T-helper 2 cell treated with Interferon-gamma antibody and Interleukin-4, amounts not matched to agents 5 μg/mL and 100 μg/mL, for 36 hours (primary cell): ENCODE results near the gene MGAT5.

ENCODE experiments used
- DNase-seq: peaks from one replicate; pipeline ENCODE4 v3.0.0; 2021; ENCODE audit warnings: low spot score
- H3K27ac Mint-ChIP-seq: one replicate; pipeline ENCODE4 v1.8.0; 2021; ENCODE audit warnings: mild to moderate bottlenecking, mixed read lengths
- H3K27me3 Mint-ChIP-seq: one replicate; pipeline ENCODE4 v1.8.0; 2021; ENCODE audit warnings: low read depth, mixed read lengths
- H3K36me3 Mint-ChIP-seq: one replicate; pipeline ENCODE4 v1.8.0; 2021; ENCODE audit warnings: low read depth, mixed read lengths
- H3K4me1 Mint-ChIP-seq: one replicate; pipeline ENCODE4 v1.8.0; 2021; ENCODE audit warnings: low read depth, mixed read lengths
- H3K4me3 Mint-ChIP-seq: one replicate; pipeline ENCODE4 v1.8.0; 2022; ENCODE audit warnings: mild to moderate bottlenecking, moderate library complexity, mixed read lengths
- H3K9me3 Mint-ChIP-seq: one replicate; pipeline ENCODE4 v1.8.0; 2021; ENCODE audit warnings: mixed read lengths

MGAT5 gene

GRCh38 chr2:134384131-134384530, 130.3 kb downstream of the MGAT5 start:
- no peak for DNase-seq
- Mint-ChIP-seq H3K4me3 (no peak overlapping the region), H3K36me3 (no peaks in the 10 kb centered on the region), H3K27me3 (peaks cover 3% of the 10 kb centered on the region), H3K27ac (no peak overlapping the region), H3K9me3 (no peaks in the 10 kb centered on the region), H3K4me1 (no peaks in the 10 kb centered on the region)

GRCh38 chr2:134385195-134385594, 131.3 kb downstream of the MGAT5 start:
- no peak overlapping the region for H3K4me3 Mint-ChIP-seq
- H3K36me3 Mint-ChIP-seq, result no peaks in the 10 kb centered on the region
- peaks cover 3% of the 10 kb centered on the region for H3K27me3 Mint-ChIP-seq
- H3K9me3 Mint-ChIP-seq, result no peaks in the 10 kb centered on the region
- no peaks in the 10 kb centered on the region for H3K4me1 Mint-ChIP-seq
- no peak overlapping the region for H3K27ac Mint-ChIP-seq
- no peak for DNase-seq

- Mint-ChIP-seq H3K27ac (no peak overlapping the region), H3K9me3 (no peaks in the 10 kb centered on the region), H3K36me3 (no peaks in the 10 kb centered on the region), H3K4me3 (no peak overlapping the region), H3K4me1 (no peaks in the 10 kb centered on the region), H3K27me3 (peaks cover 6% of the 10 kb centered on the region)
- no peak for DNase-seq
Measured at GRCh38 chr2:134386310-134386709, 132.4 kb downstream of the MGAT5 start.

- H3K4me1 Mint-ChIP-seq, result no peaks in the 10 kb centered on the region
- H3K4me3 Mint-ChIP-seq, result no peak overlapping the region
- no peak for DNase-seq
- H3K36me3 Mint-ChIP-seq, result no peaks in the 10 kb centered on the region
- H3K27ac Mint-ChIP-seq, result no peak overlapping the region
- H3K9me3 Mint-ChIP-seq, result no peaks in the 10 kb centered on the region
- H3K27me3 Mint-ChIP-seq, result peaks cover 8% of the 10 kb centered on the region
Measured at GRCh38 chr2:134389381-134389780, 135.5 kb downstream of the MGAT5 start.

GRCh38 chr2:134391751-134392160, 137.9 kb downstream of the MGAT5 start:
- Mint-ChIP-seq H3K27ac (no peak overlapping the region), H3K36me3 (no peaks in the 10 kb centered on the region)

GRCh38 chr2:134392442-134393074, 138.7 kb downstream of the MGAT5 start:
- no peak for DNase-seq
- Mint-ChIP-seq H3K4me3 (no peak overlapping the region), H3K27me3 (peaks cover 5% of the 10 kb centered on the region), H3K9me3 (no peaks in the 10 kb centered on the region), H3K36me3 (no peaks in the 10 kb centered on the region), H3K4me1 (no peaks in the 10 kb centered on the region), H3K27ac (no peak overlapping the region)

More at GRCh38 chr2:134391751-134392160, 137.9 kb downstream of the MGAT5 start:
- DNase-seq, result no peak
- Mint-ChIP-seq H3K4me3 (no peak overlapping the region), H3K4me1 (no peaks in the 10 kb centered on the region), H3K27me3 (peaks cover 5% of the 10 kb centered on the region), H3K9me3 (no peaks in the 10 kb centered on the region)

- Mint-ChIP-seq H3K27ac (no peak overlapping the region), H3K9me3 (no peaks in the 10 kb centered on the region), H3K36me3 (no peaks in the 10 kb centered on the region), H3K27me3 (peaks cover 5% of the 10 kb centered on the region), H3K4me1 (no peaks in the 10 kb centered on the region), H3K4me3 (no peak overlapping the region)
- DNase-seq, result no peak
Measured at GRCh38 chr2:134393075-134393461, 139.2 kb downstream of the MGAT5 start.

GRCh38 chr2:134395779-134396178, 141.9 kb downstream of the MGAT5 start:
- H3K27ac Mint-ChIP-seq, result no peak overlapping the region
- no peaks in the 10 kb centered on the region for H3K4me1 Mint-ChIP-seq
- DNase-seq, result no peak
- no peaks in the 10 kb centered on the region for H3K9me3 Mint-ChIP-seq
- no peaks in the 10 kb centered on the region for H3K36me3 Mint-ChIP-seq
- no peak overlapping the region for H3K4me3 Mint-ChIP-seq
- H3K27me3 Mint-ChIP-seq, result peaks cover 9% of the 10 kb centered on the region

- Mint-ChIP-seq H3K4me3 (no peak overlapping the region), H3K27ac (no peak overlapping the region), H3K36me3 (no peaks in the 10 kb centered on the region), H3K9me3 (no peaks in the 10 kb centered on the region), H3K27me3 (peaks cover 7% of the 10 kb centered on the region), H3K4me1 (no peaks in the 10 kb centered on the region)
- DNase-seq, result no peak
Measured at GRCh38 chr2:134396493-134396892, 142.6 kb downstream of the MGAT5 start.

GRCh38 chr2:134397146-134397896, 143.4 kb downstream of the MGAT5 start:
- Mint-ChIP-seq H3K27me3 (peaks cover 6% of the 10 kb centered on the region), H3K36me3 (no peaks in the 10 kb centered on the region), H3K4me3 (no peak overlapping the region), H3K27ac (no peak overlapping the region), H3K9me3 (no peaks in the 10 kb centered on the region), H3K4me1 (no peaks in the 10 kb centered on the region)
- DNase-seq, result no peak

GRCh38 chr2:134398300-134398699, 144.4 kb downstream of the MGAT5 start:
- H3K4me1 Mint-ChIP-seq, result no peaks in the 10 kb centered on the region
- no peak overlapping the region for H3K4me3 Mint-ChIP-seq
- no peak for DNase-seq
- peaks cover 6% of the 10 kb centered on the region for H3K27me3 Mint-ChIP-seq
- H3K27ac Mint-ChIP-seq, result no peak overlapping the region
- no peaks in the 10 kb centered on the region for H3K9me3 Mint-ChIP-seq
- H3K36me3 Mint-ChIP-seq, result peaks cover 2% of the 10 kb centered on the region

- Mint-ChIP-seq H3K27ac (no peak overlapping the region), H3K9me3 (no peaks in the 10 kb centered on the region), H3K36me3 (peaks cover 5% of the 10 kb centered on the region), H3K4me3 (no peak overlapping the region), H3K27me3 (peaks cover 6% of the 10 kb centered on the region), H3K4me1 (no peaks in the 10 kb centered on the region)
- no peak for DNase-seq
Measured at GRCh38 chr2:134399096-134399495, 145.2 kb downstream of the MGAT5 start.

- Mint-ChIP-seq H3K4me1 (no peaks in the 10 kb centered on the region), H3K9me3 (no peaks in the 10 kb centered on the region), H3K4me3 (no peak overlapping the region), H3K27ac (no peak overlapping the region), H3K36me3 (peaks cover 5% of the 10 kb centered on the region), H3K27me3 (peaks cover 6% of the 10 kb centered on the region)
- DNase-seq, result no peak
Measured at GRCh38 chr2:134401081-134401497, 147.2 kb downstream of the MGAT5 start.

- Mint-ChIP-seq H3K4me3 (no peak overlapping the region), H3K27me3 (peaks cover 6% of the 10 kb centered on the region), H3K36me3 (peaks cover 5% of the 10 kb centered on the region), H3K4me1 (no peaks in the 10 kb centered on the region), H3K9me3 (no peaks in the 10 kb centered on the region), H3K27ac (no peak overlapping the region)
- DNase-seq, result no peak
Measured at GRCh38 chr2:134401789-134402188, 147.9 kb downstream of the MGAT5 start.
